Adipocyte (in vitro differentiated cells): ENCODE measurements around the gene IL1A.
A peak's percentile ranks its signal among the peaks of the same experiment; 100 is the strongest.

Experiments used
- DNase-seq: peaks from one replicate; pipeline ENCODE4 v3.0.0-alpha.2; 2015; ENCODE audit warnings: low read depth
- H3K27me3 ChIP-seq: replicated peaks from 2 replicates; pipeline ENCODE4 v1.7.0; 2013; ENCODE audit warnings: mild to moderate bottlenecking, low read length, moderate library complexity; ENCODE audit not compliant: control insufficient read depth, insufficient read depth
- H3K36me3 ChIP-seq: 2 replicates; pipeline ENCODE4 v1.7.0; 2013; ENCODE audit warnings: low read length, mild to moderate bottlenecking, moderate library complexity; ENCODE audit not compliant: control insufficient read depth, insufficient read depth, severe bottlenecking
- H3K4me1 ChIP-seq: 2 replicates; pipeline ENCODE4 v1.7.0; 2013; ENCODE audit warnings: mild to moderate bottlenecking, low read length, moderate library complexity; ENCODE audit not compliant: control insufficient read depth, insufficient read depth
- H3K4me3 ChIP-seq: 2 replicates; pipeline ENCODE4 v1.7.0; 2013; ENCODE audit warnings: mild to moderate bottlenecking, low read length, moderate library complexity
- H3K9ac ChIP-seq: 2 replicates; pipeline ENCODE4 v1.7.0; 2013; ENCODE audit warnings: mild to moderate bottlenecking, low read length, moderate library complexity
- H3K9me3 ChIP-seq: 2 replicates; pipeline ENCODE4 v1.7.0; 2013; ENCODE audit warnings: mild to moderate bottlenecking, low read length, moderate library complexity; ENCODE audit not compliant: control insufficient read depth

The IL1A gene

GRCh38 chr2:112730216-112730615 is 54.1 kb downstream of the IL1A start:
- Histone ChIP-seq H3K4me1 (no peaks in the 10 kb centered on the region), H3K9ac (no peak overlapping the region), H3K9me3 (no peaks in the 10 kb centered on the region), H3K27me3 (no peaks in the 10 kb centered on the region), H3K36me3 (no peaks in the 10 kb centered on the region), H3K4me3 (no peak overlapping the region)
- DNase-seq: no peak

GRCh38 chr2:112728378-112729175 is 55.7 kb downstream of the IL1A start:
- Histone ChIP-seq H3K4me1 (no peaks in the 10 kb centered on the region), H3K4me3 (no peak overlapping the region), H3K27me3 (no peaks in the 10 kb centered on the region)

GRCh38 chr2:112728029-112728362 is 56.3 kb downstream of the IL1A start:
- Histone ChIP-seq H3K36me3 (no peaks in the 10 kb centered on the region), H3K9me3 (no peaks in the 10 kb centered on the region), H3K9ac (no peak overlapping the region), H3K27me3 (no peaks in the 10 kb centered on the region), H3K4me1 (no peaks in the 10 kb centered on the region), H3K4me3 (no peak overlapping the region)
- no peak for DNase-seq

More at GRCh38 chr2:112728378-112729175, 55.7 kb downstream of the IL1A start:
- Histone ChIP-seq H3K9ac (no peak overlapping the region), H3K9me3 (no peaks in the 10 kb centered on the region), H3K36me3 (no peaks in the 10 kb centered on the region)
- DNase-seq: no peak

- no peaks in the 10 kb centered on the region for H3K4me1 ChIP-seq
- no peaks in the 10 kb centered on the region for H3K9me3 ChIP-seq
- no peaks in the 10 kb centered on the region for H3K36me3 ChIP-seq
- no peak overlapping the region for H3K4me3 ChIP-seq
- H3K9ac ChIP-seq: no peak overlapping the region
- DNase-seq: no peak
- no peaks in the 10 kb centered on the region for H3K27me3 ChIP-seq
Observed at GRCh38 chr2:112727276-112728028, 56.8 kb downstream of the IL1A start.

GRCh38 chr2:112726487-112727190 is 57.7 kb downstream of the IL1A start:
- Histone ChIP-seq H3K4me3 (no peak overlapping the region), H3K9me3 (no peaks in the 10 kb centered on the region), H3K9ac (peak overlapping the region; percentile 53), H3K36me3 (no peaks in the 10 kb centered on the region), H3K27me3 (no peaks in the 10 kb centered on the region), H3K4me1 (no peaks in the 10 kb centered on the region)
- DNase-seq: peak; percentile 97

GRCh38 chr2:112725545-112726457 is 58.5 kb downstream of the IL1A start:
- Histone ChIP-seq H3K4me1 (no peaks in the 10 kb centered on the region), H3K9ac (peak overlapping the region; percentile 53), H3K4me3 (no peak overlapping the region), H3K36me3 (no peaks in the 10 kb centered on the region), H3K27me3 (peaks cover 3% of the 10 kb centered on the region), H3K9me3 (no peaks in the 10 kb centered on the region)
- no peak for DNase-seq

- Histone ChIP-seq H3K9ac (no peak overlapping the region), H3K36me3 (no peaks in the 10 kb centered on the region), H3K4me1 (no peaks in the 10 kb centered on the region), H3K9me3 (no peaks in the 10 kb centered on the region), H3K4me3 (no peak overlapping the region), H3K27me3 (peaks cover 3% of the 10 kb centered on the region)
- no peak for DNase-seq
Observed at GRCh38 chr2:112724591-112725525, 59.4 kb downstream of the IL1A start.

GRCh38 chr2:112723995-112724394 is 60.3 kb downstream of the IL1A start:
- no peaks in the 10 kb centered on the region for H3K4me1 ChIP-seq
- H3K4me3 ChIP-seq: no peak overlapping the region
- no peaks in the 10 kb centered on the region for H3K36me3 ChIP-seq
- H3K9me3 ChIP-seq: no peaks in the 10 kb centered on the region
- H3K9ac ChIP-seq: no peak overlapping the region
- H3K27me3 ChIP-seq: peaks cover 3% of the 10 kb centered on the region
- no peak for DNase-seq
